Epithelial cell of esophagus (primary cell): ENCODE data around the gene CST9L.

Experiments
- DNase-seq: peaks from one replicate; pipeline ENCODE4 v3.0.0; 2010; ENCODE audit warnings: low read depth
- H3K4me3 ChIP-seq: 2 replicates; pipeline ENCODE4 v1.5.1; 2011; ENCODE audit warnings: mild to moderate bottlenecking, low read length, control low read depth
- CTCF ChIP-seq: IDR thresholded peaks from 2 replicates; pipeline ENCODE4 v1.5.1; 2011; ENCODE audit warnings: low read depth, mild to moderate bottlenecking, low read length, control low read depth, inconsistent platforms; ENCODE audit not compliant: insufficient read depth; ENCODE audit errors: missing control alignments

Gene CST9L

GRCh38 chr20:23514848-23515247 lies 53.4 kb downstream of the CST9L start:
- no peak for DNase-seq
- no peak overlapping the region for H3K4me3 ChIP-seq
- no peak for TF ChIP-seq CTCF
